ENCODE data around the gene C1orf87.
"Not testable (repeated sequence)": the region's sequence is repeated elsewhere in the genome, so short reads cannot be mapped to it uniquely, and the experiment has no call there.

C1orf87 gene

DNA sequence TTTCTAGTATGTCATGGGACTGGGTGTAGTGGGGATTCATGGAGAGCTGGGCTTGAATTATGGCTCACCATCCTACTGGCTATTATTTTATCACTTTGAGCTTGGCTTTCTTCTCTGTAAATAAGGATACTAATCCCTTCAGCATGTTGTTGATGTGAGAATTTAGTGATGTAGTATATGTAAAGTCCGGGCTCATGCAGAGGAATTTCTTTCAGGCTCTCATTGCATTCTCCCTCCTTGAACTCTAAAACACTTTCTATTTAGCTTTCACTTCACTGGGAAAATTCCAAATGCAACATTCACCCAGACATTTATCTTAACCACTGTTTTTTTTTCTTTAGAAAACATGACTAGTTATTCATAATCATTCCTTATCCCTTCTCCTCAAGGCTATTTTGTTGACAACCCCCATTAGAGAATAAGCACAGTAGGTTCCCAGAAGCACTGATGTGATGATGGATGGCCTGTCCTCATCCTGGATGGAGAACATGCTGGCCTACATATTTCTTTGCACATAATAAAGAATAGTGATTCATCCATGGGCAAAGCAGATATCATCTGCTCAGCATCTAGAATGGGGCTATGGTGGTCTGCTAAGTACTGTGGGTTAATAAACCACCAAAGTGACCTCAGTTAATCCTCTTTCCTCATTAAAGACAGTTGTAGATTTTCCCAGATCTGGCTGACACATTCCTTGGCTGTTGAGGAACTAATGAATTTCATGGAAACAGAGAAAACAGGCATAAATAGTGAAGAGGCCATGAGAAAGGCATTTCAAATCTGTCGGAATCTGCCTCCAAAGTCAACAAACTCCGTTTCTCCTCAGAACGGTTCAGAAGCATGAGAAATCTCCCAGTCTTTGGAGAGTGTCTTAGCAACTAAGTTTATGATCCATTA is 79.0 kb downstream of the C1orf87 start:
- DNase-seq (ENCODE audit: low spot score), result peak; percentile 53

- DNase-seq (ENCODE audit: low spot score), result no peak
Observed at GRCh38 chr1:59992040-59992820, 81.3 kb downstream of the C1orf87 start.

DNA sequence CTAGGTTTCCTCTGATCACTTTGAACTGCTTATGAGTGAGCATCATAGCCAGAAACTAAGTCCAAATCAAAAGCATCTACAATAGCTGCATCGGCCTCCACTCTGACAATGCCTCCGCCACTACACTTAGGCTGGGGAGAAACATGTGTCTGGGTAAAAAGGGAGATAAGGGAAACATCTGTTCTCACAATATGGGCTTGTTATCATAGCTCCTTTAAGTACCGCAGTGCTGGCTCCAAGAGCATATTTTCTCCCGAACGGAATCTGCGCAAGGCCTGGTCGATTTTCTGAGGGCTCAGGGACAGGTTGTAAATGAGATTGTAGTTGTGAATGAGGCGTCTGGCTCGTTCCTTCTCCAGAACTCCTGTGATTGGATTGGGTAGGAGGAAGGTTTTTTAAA is 83.1 kb downstream of the C1orf87 start:
- DNase-seq (ENCODE audit: low spot score), result no peak

GRCh38 chr1:59986516-59987310 is 86.9 kb downstream of the C1orf87 start:
- DNase-seq (ENCODE audit: low spot score), result peak; percentile 78

DNA sequence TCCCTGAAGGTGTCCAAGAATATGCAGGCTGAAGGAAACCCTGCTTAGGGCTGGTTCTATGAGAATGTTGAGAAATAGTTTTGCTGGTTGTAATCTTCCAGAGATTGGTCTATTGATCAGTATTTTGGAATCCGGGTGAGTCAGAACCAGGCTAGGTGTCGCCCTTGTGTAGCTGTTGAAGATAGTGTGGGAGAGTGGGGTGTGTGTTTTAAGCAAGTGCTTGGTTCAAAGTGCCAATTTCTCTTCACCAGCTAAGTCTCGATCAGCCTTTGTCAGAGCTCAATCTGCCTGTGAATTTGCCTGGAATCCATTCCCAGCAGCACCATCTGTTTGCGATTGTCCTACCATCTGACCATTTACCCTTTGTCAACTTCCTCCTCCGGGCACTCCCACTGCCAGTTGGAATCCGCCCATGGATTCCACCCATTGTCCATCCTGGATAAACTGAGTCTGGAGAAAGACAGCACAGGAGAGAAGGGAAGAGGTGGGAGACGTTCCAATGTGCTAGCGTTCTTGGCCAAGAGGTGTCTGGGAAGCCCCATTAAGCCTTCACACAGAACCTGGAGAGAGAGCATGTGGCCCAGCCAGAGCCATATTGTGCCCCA is 87.6 kb downstream of the C1orf87 start:
- DNase-seq (ENCODE audit: low spot score), result peak; percentile 36

DNA sequence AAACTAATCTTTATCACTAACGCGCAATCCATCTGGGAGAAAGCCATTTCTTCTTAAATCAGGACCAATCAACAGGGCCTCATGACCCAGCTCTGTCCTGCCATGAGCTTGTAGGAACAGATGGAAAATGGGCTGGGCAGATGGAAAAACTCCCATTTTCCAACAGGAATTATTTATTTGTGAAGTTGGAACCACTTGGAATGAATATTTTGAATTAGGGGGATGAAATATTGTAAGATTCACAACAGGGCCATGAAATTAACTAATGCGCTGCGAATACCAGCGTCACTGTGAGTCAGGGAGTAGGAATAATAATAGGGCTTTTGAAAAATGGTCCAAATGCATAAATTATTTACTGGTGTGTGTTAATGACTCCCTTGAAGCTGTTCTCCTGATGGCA is 93.9 kb downstream of the C1orf87 start:
- no peak for DNase-seq (ENCODE audit: low spot score)

DNA sequence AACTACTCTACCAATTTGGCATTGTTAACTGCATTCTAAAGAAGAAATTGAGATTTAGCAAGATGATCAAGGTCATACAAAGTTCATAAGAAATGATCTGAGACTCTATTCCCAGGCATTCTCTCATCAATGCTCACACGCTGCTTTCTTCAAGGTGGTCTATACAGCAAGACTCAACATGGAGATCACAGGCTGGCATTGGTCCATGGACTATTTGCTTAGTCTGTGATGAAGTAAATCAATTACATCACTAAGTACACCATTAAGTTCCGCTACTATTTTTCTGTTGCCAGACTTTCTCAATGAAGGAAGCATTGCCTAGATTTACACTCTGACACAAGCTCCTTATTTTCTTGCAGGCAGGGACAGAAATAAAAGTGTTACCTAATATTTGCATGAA is 95.1 kb downstream of the C1orf87 start:
- DNase-seq (ENCODE audit: low spot score), result no peak

DNA sequence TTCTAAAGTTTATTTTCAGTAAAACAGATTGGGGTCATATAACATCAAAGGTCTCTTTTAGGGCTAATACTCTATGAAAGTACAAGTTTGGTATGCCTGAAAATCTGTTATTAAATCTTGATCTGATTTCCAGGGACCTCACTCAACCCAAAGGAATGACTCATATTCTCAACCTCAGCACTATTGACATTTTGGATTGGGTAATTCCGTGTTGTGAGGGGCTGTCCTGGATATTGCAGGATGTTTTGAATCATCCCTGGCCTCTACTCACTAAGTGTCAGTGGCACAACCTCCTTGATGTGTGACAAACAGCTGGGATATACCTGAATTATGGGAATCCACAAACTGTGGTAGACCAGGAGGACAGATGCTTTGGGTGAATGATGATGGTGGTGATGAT is 95.5 kb downstream of the C1orf87 start:
- no peak for DNase-seq (ENCODE audit: low spot score)

DNA sequence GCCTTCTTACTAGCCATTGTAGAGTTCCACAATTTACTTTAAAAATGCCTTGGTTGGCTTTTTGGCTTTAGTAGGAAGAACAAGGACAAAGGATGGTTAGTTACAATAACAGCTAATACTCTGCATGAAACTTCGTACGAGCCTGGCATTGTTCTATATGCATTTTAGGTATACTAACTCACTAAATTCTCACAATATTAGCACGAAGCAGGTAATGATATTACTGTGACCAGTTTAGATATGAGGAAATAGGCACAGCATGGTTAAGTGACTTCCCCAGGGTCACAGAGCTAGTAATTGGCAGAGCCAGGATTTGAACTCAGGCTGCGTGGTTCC is 96.5 kb downstream of the C1orf87 start:
- no peak for DNase-seq (ENCODE audit: low spot score)

GRCh38 chr1:59976194-59977074 is 97.1 kb downstream of the C1orf87 start:
- DNase-seq (ENCODE audit: low spot score), result peak; percentile 84

GRCh38 chr1:59973719-59974118 is 99.9 kb downstream of the C1orf87 start:
- no peak for DNase-seq (ENCODE audit: low spot score)

GRCh38 chr1:59972216-59972927 is 101.2 kb downstream of the C1orf87 start:
- peak; percentile 42 for DNase-seq (ENCODE audit: low spot score)

DNA sequence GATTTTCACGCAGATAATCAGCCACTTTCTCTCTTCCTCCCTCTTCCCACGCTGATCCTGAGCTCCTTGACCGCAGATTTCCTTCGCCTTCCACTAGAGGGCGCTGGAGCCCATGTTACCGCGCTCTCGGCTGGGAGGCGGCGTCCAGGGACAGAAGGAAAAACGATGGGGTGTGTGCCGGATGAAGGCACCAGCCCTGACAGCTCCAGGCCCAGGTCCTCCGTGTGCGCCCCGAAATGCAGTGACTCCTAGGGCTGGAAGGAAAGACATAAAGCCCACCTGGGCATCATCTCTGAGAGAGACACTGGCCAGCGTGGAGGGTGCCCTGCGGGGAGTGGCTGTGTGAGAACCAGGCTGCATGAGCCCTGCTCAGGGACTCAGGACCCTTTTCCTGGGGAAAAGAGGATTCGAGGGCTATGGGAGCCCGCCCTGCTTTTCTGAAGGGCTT is 102.1 kb downstream of the C1orf87 start:
- peak; percentile 89 for DNase-seq (ENCODE audit: low spot score)

DNA sequence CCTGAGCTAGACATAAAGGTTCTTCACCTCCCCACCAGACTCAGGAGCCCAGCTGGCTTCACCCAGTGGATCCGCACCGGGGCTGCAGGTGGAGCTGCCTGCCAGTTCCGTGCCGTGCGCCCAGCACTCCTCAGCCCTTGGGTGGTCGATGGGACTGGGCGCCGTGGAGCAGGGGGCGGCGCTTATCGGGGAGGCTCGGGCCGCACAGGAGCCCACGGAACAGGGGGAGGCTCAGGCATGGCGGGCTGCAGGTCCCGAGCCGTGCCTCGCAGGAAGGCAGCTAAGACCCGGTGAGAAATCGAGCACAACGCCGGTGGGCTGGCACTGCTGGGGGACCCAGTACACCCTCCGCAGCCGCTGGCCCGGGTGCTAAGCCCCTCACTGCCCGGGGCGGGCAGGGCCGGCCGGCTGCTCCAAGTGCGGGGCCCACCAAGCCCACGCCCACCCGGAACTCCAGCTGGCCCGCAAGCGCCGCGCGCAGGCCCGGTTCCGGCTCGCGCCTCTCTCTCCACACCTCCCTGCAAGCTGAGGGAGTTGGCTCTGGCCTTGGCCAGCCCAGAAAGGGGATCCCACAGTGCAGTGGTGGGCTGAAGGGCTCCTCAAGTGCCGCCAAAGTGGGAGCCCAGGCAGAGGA is 103.9 kb downstream of the C1orf87 start:
- not testable (repeated sequence) for DNase-seq (ENCODE audit: low spot score)

GRCh38 chr1:59968746-59969145 is 104.8 kb downstream of the C1orf87 start:
- not testable (repeated sequence) for DNase-seq (ENCODE audit: low spot score)

GRCh38 chr1:59967780-59968179 is 105.8 kb downstream of the C1orf87 start:
- no peak for DNase-seq (ENCODE audit: low spot score)

DNA sequence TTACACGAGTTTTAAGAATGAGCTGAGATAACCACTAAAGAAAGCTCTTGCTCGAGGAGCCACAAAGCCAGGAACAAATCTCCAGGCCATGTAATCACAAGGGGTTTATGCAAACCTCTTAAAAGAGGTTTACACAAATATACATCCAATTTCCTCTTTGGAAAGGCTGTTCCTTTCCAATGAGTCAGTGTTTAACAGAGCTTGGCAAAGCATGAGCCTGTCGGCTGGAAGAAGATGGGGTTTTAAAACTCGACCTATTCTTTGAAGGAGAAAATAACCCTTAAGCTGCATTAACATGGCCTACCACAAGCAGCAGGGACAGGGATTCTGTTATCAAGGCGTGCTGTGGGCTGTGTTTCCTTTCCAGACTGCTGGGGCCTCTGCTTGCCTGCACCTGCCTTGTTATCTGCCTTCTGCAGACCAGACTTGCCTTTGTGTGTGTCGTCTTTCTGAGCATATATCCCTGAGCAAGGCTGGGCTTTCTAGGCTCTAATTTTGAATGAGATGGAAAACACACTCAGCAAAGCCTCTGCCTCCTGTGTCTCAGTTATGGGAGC is 106.4 kb downstream of the C1orf87 start:
- DNase-seq (ENCODE audit: low spot score), result no peak

GRCh38 chr1:59952065-59952464 is 121.5 kb downstream of the C1orf87 start:
- DNase-seq (ENCODE audit: low spot score), result no peak

DNA sequence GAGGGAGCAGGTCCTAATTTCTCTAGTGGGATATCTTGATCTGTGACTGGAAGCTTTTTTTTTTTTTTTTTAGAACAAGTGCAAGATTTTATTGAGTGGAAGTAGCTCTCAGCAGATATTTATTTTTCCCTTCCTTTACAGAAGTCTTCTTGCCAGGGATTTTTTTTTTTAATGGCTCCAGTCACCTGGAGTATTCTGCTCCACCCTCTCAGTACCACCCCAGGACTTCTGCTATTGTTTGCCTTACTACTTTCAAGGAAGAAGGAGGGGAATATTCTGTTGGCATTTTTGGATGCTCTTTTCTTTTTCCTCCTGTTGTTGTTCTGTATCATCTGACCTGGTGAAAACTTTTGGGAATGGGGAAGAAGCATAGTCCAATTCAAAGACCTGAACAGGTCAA is 123.9 kb downstream of the C1orf87 start:
- DNase-seq (ENCODE audit: low spot score), result no peak
